GM19452 (cell line): Measurements from ENCODE around the gene GRIN2D.
"Not testable (repeated sequence)": the region's sequence is repeated elsewhere in the genome, so short reads cannot be mapped to it uniquely, and the experiment has no call there.

Experiments
- ATAC-seq: cut with Tn5 transposase; IDR thresholded peaks from one replicate; pipeline ENCODE4 v1.9.1; 2021; ENCODE audit not compliant: unreplicated experiment

GRIN2D gene

GRCh38 chr19:48371367-48371766 is 22.1 kb upstream of the GRIN2D start:
- ATAC-seq = no peak

- not testable (repeated sequence) for ATAC-seq
These were observed 21.7 kb upstream of the GRIN2D start for GRCh38 chr19:48371771-48372170.

- ATAC-seq = no peak
These were observed 20.6 kb upstream of the GRIN2D start for GRCh38 chr19:48372904-48373303.

- no peak for ATAC-seq
These were observed 19.9 kb upstream of the GRIN2D start for GRCh38 chr19:48373567-48373966.

GRCh38 chr19:48378194-48378570 is 15.3 kb upstream of the GRIN2D start:
- ATAC-seq = no peak

GRCh38 chr19:48379058-48379457 is 14.4 kb upstream of the GRIN2D start:
- ATAC-seq = no peak

GRCh38 chr19:48381178-48381950 is 12.1 kb upstream of the GRIN2D start:
- ATAC-seq = no peak

- no peak for ATAC-seq
These were observed 11.2 kb upstream of the GRIN2D start for GRCh38 chr19:48382286-48382685.

GRCh38 chr19:48385461-48386087 is 7.9 kb upstream of the GRIN2D start:
- ATAC-seq = no peak

- no peak for ATAC-seq
These were observed 6.5 kb upstream of the GRIN2D start for GRCh38 chr19:48386981-48387380.

- ATAC-seq = no peak
These were observed 3.0 kb upstream of the GRIN2D start for GRCh38 chr19:48390188-48391099.

- no peak for ATAC-seq
These were observed 2.1 kb upstream of the GRIN2D start, which contains the start of gene KDELR1 for GRCh38 chr19:48391100-48392005. Gene KDELR1, minus strand, starts transcription at chr19:48391551. Its CDS starts 193 bp downstream, at chr19:48391358.

GRCh38 chr19:48392006-48392344 is 1.5 kb upstream of the GRIN2D start:
- ATAC-seq = not testable (repeated sequence)

- no peak for ATAC-seq
These were observed 459 bp upstream of the GRIN2D start for GRCh38 chr19:48392860-48393558.

GRCh38 chr19:48394331-48395169 is 1.1 kb downstream of the GRIN2D start:
- ATAC-seq = no peak

- no peak for ATAC-seq
These were observed 1.6 kb downstream of the GRIN2D start for GRCh38 chr19:48395170-48395455.

- no peak for ATAC-seq
These were observed 2.0 kb downstream of the GRIN2D start for GRCh38 chr19:48395499-48395898.

GRCh38 chr19:48396016-48396823 is 2.8 kb downstream of the GRIN2D start:
- no peak for ATAC-seq

- ATAC-seq = no peak
These were observed 3.3 kb downstream of the GRIN2D start for GRCh38 chr19:48396824-48397176.
